GM06990 (cell line): ENCODE measurements around the gene NRSN1.

ENCODE experiments used
- DNase-seq: peaks from one replicate; pipeline ENCODE4 v3.0.0-alpha.2; 2011; ENCODE audit not compliant: insufficient read length; ENCODE audit errors: extremely low read depth
- H3K27me3 ChIP-seq: replicated peaks from 2 replicates; pipeline ENCODE4 v1.6.0; 2011; ENCODE audit warnings: low read length; ENCODE audit not compliant: control insufficient read depth, insufficient read depth
- H3K36me3 ChIP-seq: 2 replicates; pipeline ENCODE4 v1.5.1; 2011; ENCODE audit warnings: low read length; ENCODE audit not compliant: control insufficient read depth, insufficient read depth
- H3K4me3 ChIP-seq: replicated peaks from 2 replicates; pipeline ENCODE4 v1.5.1; 2011; ENCODE audit warnings: low read depth, mild to moderate bottlenecking, control low read depth, low read length
- CTCF ChIP-seq: IDR thresholded peaks from 2 replicates; pipeline ENCODE4 v1.5.1; 2011; ENCODE audit warnings: low read length, control low read depth, mild to moderate bottlenecking, inconsistent platforms; ENCODE audit not compliant: insufficient read depth, poor library complexity, severe bottlenecking

NRSN1 gene

GRCh38 chr6:24122139-24122538, 3.9 kb upstream of the NRSN1 start:
- no peaks in the 10 kb centered on the region for H3K27me3 ChIP-seq
- TF ChIP-seq CTCF = no peak
- DNase-seq = no peak

DNA sequence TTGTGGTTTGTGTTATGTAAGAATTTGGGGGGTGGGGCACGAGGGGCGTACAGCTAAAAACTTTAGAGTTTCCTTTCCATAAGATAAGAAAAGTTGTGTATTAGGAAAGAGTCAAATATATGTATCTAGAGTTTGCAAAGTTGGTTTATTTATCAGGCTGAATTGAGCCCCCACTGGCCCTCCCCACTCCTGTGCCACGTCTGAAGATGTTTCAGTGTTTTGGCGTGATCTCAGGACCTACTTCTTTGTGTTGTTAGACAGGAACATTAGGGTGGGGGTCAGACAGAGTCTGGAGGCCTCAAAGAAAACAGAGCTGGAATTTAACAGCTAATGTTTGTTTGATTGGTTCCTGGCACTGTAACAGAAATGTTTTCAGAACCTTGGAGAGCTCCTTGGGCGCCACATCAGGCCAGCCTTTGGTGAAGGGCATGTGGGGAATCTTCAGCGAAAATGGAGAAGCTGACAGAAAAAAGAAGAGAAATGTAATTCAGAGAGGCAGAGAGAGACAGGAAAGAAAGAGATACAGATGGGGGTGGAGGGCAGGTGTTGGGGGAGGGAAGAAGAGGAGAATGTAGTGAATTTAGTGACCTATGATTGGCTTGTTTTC, 674 bp downstream of the NRSN1 start:
- no peak for DNase-seq
- TF ChIP-seq CTCF = no peak
- H3K27me3 ChIP-seq = no peaks in the 10 kb centered on the region
- no peaks in the 10 kb centered on the region for H3K36me3 ChIP-seq
- no peak overlapping the region for H3K4me3 ChIP-seq

More at GRCh38 chr6:24122139-24122538, 3.9 kb upstream of the NRSN1 start:
- H3K4me3 ChIP-seq = no peak overlapping the region
- H3K36me3 ChIP-seq = no peaks in the 10 kb centered on the region

DNA sequence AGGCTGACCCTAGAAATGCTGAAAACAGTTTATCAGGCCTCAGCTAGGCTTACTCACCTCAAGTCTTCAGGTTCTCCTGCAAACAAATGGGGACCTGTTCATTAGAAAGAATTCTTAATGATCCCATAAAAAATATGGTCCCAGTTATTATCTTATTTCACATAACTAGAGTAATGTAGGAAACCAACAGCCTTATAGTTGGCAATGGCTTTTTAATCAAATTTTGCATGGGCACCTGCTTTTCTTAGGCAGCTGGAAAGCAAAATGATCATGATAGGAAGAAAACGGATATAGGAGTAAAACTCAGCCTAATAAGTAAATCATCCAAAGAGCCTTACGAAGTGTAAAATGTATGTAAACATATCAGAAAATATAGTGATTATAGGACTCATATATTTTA, 1.3 kb downstream of the NRSN1 start:
- no peak for DNase-seq
- no peaks in the 10 kb centered on the region for H3K36me3 ChIP-seq
- no peaks in the 10 kb centered on the region for H3K27me3 ChIP-seq
- H3K4me3 ChIP-seq = no peak overlapping the region
- TF ChIP-seq CTCF = no peak

GRCh38 chr6:24131751-24132150, 5.7 kb downstream of the NRSN1 start:
- H3K4me3 ChIP-seq = no peak overlapping the region
- TF ChIP-seq CTCF = no peak
- DNase-seq = no peak
- no peaks in the 10 kb centered on the region for H3K27me3 ChIP-seq
- H3K36me3 ChIP-seq = no peaks in the 10 kb centered on the region

- Histone ChIP-seq H3K27me3 (no peaks in the 10 kb centered on the region), H3K4me3 (no peak overlapping the region), H3K36me3 (no peaks in the 10 kb centered on the region)
- DNase-seq = no peak
- no peak for TF ChIP-seq CTCF
Observed at GRCh38 chr6:24139080-24139479, 13.1 kb downstream of the NRSN1 start.

DNA sequence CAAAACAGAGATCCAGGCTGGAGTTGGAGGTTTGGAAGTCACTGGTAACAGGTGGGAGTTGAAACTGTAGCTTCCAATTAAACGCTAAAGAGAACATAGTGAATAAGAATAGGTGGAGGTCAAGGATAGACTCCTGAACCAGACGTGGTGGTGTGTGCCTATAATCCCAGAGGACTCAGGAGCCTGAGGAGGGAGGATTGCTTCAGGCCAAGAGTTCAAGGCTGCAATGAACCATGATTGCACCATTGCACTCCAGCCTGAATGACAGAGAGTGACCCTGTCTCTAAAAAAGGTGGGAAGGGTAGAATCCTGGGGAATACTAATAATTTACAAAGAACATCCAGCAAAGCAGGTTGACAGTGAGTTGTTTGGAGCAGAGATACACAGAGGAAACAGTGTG, 13.6 kb downstream of the NRSN1 start:
- Histone ChIP-seq H3K4me3 (no peak overlapping the region), H3K36me3 (no peaks in the 10 kb centered on the region), H3K27me3 (no peaks in the 10 kb centered on the region)
- no peak for DNase-seq
- TF ChIP-seq CTCF = no peak
